C4-2B (cell line): Measurements from ENCODE around the gene FBRSL1.

Experiments used
- CTCF ChIP-seq: fragments of 450-650 bp; conservative IDR thresholded peaks from 2 replicates; pipeline ENCODE4 v1.5.1; 2017; ENCODE audit warnings: mild to moderate bottlenecking
- ZFX ChIP-seq: fragments of 450-650 bp; IDR thresholded peaks from 2 replicates; pipeline ENCODE4 v1.6.1; 2017

- TF ChIP-seq CTCF (no peak), ZFX (0 out of 2 replicates have a peak, but pooled peaks have one; percentile 26)
Measured at GRCh38 chr12:132560364-132560613, 70.3 kb downstream of the FBRSL1 start.
